Upper lobe of left lung (tissue), 4 donors: ENCODE results near the gene PRLH.

Source experiments
- EP300 ChIP-seq, 4 donors: sonication (generic); formaldehyde crosslinking; IDR thresholded peaks; one replicate each; pipeline ENCODE4 v1.5.1; 2017; ENCODE audit warnings: antibody characterized with exemption in 4 of 4, control low read depth in 2 of 4
- POLR2A ChIP-seq, 4 donors: fragments of 450-650 bp; IDR thresholded peaks; one replicate each; pipeline ENCODE4 v1.5.1; 2016 to 2017; ENCODE audit warnings: antibody characterized with exemption in 4 of 4, mild to moderate bottlenecking in 2 of 4
- TF ChIP-seq, protein P1 (sequence below), 6 experiments: fragments of 450-650 bp in 4 of 6; fragments of 200-600 bp in 2 of 6; sonication (generic) in 2 of 6; IDR thresholded peaks; one replicate each; pipeline ENCODE4 v1.5.1; 2016 to 2019; ENCODE audit warnings: antibody characterized with exemption in 6 of 6

DNA sequence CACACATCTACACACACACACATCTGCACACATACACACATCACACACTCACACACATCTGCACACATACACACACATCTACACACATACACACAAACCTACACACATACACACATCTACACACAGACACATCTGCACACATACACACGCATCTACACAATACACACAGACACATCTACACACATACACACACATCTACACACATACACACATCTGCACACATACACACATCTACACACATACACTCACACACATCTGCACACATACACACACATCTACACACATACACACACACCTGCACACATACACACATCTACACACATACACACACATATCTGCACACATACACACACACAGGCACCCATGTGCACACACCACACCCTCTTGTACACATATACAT is 400 bp upstream of the PRLH start:
- no peak for TF ChIP-seq POLR2A (IDR thresholded peaks at IDR 0.05)
- TF ChIP-seq, protein P1, sequence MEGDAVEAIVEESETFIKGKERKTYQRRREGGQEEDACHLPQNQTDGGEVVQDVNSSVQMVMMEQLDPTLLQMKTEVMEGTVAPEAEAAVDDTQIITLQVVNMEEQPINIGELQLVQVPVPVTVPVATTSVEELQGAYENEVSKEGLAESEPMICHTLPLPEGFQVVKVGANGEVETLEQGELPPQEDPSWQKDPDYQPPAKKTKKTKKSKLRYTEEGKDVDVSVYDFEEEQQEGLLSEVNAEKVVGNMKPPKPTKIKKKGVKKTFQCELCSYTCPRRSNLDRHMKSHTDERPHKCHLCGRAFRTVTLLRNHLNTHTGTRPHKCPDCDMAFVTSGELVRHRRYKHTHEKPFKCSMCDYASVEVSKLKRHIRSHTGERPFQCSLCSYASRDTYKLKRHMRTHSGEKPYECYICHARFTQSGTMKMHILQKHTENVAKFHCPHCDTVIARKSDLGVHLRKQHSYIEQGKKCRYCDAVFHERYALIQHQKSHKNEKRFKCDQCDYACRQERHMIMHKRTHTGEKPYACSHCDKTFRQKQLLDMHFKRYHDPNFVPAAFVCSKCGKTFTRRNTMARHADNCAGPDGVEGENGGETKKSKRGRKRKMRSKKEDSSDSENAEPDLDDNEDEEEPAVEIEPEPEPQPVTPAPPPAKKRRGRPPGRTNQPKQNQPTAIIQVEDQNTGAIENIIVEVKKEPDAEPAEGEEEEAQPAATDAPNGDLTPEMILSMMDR (IDR thresholded peaks at IDR 0.05) = no peak
- TF ChIP-seq EP300 (IDR thresholded peaks at IDR 0.05) = no peak
